ENCODE results near the gene CFHR5.
A peak's percentile ranks its signal among the peaks of the same experiment; 100 is the strongest.
"Not testable (repeated sequence)": the region's sequence is repeated elsewhere in the genome, so short reads cannot be mapped to it uniquely, and the experiment has no call there.

CFHR5 gene

GRCh38 chr1:196982247-196982646, 4.9 kb downstream of the CFHR5 start:
- not testable (repeated sequence) for H3K36me3 ChIP-seq (ENCODE audit: insufficient read depth, low read depth, low read length); H3K27ac ChIP-seq (ENCODE audit: low read length); H3K4me3 ChIP-seq (ENCODE audit: low read length); H3K4me1 ChIP-seq (ENCODE audit: insufficient read depth, low read length); H3K9me3 ChIP-seq (ENCODE audit: insufficient read depth, low read depth, low read length); H3K9ac ChIP-seq (ENCODE audit: low read depth, low read length); H3K27me3 ChIP-seq (ENCODE audit: insufficient read depth, low read length)

GRCh38 chr1:196991919-196992651, 14.7 kb downstream of the CFHR5 start:
- H3K4me3 ChIP-seq (ENCODE audit: low read length): peak overlapping the region; percentile 28; the same call in 1 of the 2 replicates
- H3K27ac ChIP-seq (ENCODE audit: low read length); H3K9ac ChIP-seq (ENCODE audit: low read depth, low read length): not testable (repeated sequence)

GRCh38 chr1:196993916-196994315, 16.6 kb downstream of the CFHR5 start:
- no peak overlapping the region for H3K9ac ChIP-seq (ENCODE audit: low read depth, low read length)
- no peak overlapping the region for H3K4me3 ChIP-seq (ENCODE audit: low read length)
- no peak overlapping the region for H3K27ac ChIP-seq (ENCODE audit: low read length)
- H3K27me3 ChIP-seq (ENCODE audit: insufficient read depth, low read length): no peaks in the 10 kb centered on the region
- peaks cover 4% of the 10 kb centered on the region; the same call in 1 of the 2 replicates for H3K4me1 ChIP-seq (ENCODE audit: insufficient read depth, low read length)
- no peaks in the 10 kb centered on the region for H3K9me3 ChIP-seq (ENCODE audit: insufficient read depth, low read depth, low read length)
- H3K36me3 ChIP-seq (ENCODE audit: insufficient read depth, low read depth, low read length): no peaks in the 10 kb centered on the region

More at GRCh38 chr1:196991919-196992651, 14.7 kb downstream of the CFHR5 start:
- H3K27me3 ChIP-seq (ENCODE audit: insufficient read depth, low read length); H3K9me3 ChIP-seq (ENCODE audit: insufficient read depth, low read depth, low read length); H3K4me1 ChIP-seq (ENCODE audit: insufficient read depth, low read length); H3K36me3 ChIP-seq (ENCODE audit: insufficient read depth, low read depth, low read length): not testable (repeated sequence)

GRCh38 chr1:196997423-196997822, 20.1 kb downstream of the CFHR5 start:
- H3K27me3 ChIP-seq (ENCODE audit: insufficient read depth, low read length): no peaks in the 10 kb centered on the region
- H3K4me3 ChIP-seq (ENCODE audit: low read length): no peak overlapping the region
- H3K36me3 ChIP-seq (ENCODE audit: insufficient read depth, low read depth, low read length): no peaks in the 10 kb centered on the region
- H3K4me1 ChIP-seq (ENCODE audit: insufficient read depth, low read length): no peaks in the 10 kb centered on the region
- H3K27ac ChIP-seq (ENCODE audit: low read length): no peak overlapping the region
- H3K9me3 ChIP-seq (ENCODE audit: insufficient read depth, low read depth, low read length): no peaks in the 10 kb centered on the region
- no peak overlapping the region for H3K9ac ChIP-seq (ENCODE audit: low read depth, low read length)

- Histone ChIP-seq H3K9me3 (ENCODE audit: insufficient read depth, low read depth, low read length) (no peaks in the 10 kb centered on the region), H3K4me1 (ENCODE audit: insufficient read depth, low read length) (no peaks in the 10 kb centered on the region), H3K36me3 (ENCODE audit: insufficient read depth, low read depth, low read length) (no peaks in the 10 kb centered on the region), H3K27me3 (ENCODE audit: insufficient read depth, low read length) (no peaks in the 10 kb centered on the region), H3K27ac (ENCODE audit: low read length) (no peak overlapping the region), H3K9ac (ENCODE audit: low read depth, low read length) (no peak overlapping the region), H3K4me3 (ENCODE audit: low read length) (no peak overlapping the region)
These were observed 24.5 kb downstream of the CFHR5 start for GRCh38 chr1:197001828-197002227.

- Histone ChIP-seq H3K9ac (ENCODE audit: low read depth, low read length) (no peak overlapping the region), H3K4me1 (ENCODE audit: insufficient read depth, low read length) (no peaks in the 10 kb centered on the region), H3K9me3 (ENCODE audit: insufficient read depth, low read depth, low read length) (no peaks in the 10 kb centered on the region), H3K27ac (ENCODE audit: low read length) (no peak overlapping the region), H3K27me3 (ENCODE audit: insufficient read depth, low read length) (no peaks in the 10 kb centered on the region), H3K4me3 (ENCODE audit: low read length) (no peak overlapping the region), H3K36me3 (ENCODE audit: insufficient read depth, low read depth, low read length) (no peaks in the 10 kb centered on the region)
These were observed 25.8 kb downstream of the CFHR5 start for GRCh38 chr1:197003132-197003531.

GRCh38 chr1:197008861-197009260, 31.5 kb downstream of the CFHR5 start:
- H3K27me3 ChIP-seq (ENCODE audit: insufficient read depth, low read length): no peaks in the 10 kb centered on the region
- peaks cover 11% of the 10 kb centered on the region for H3K9me3 ChIP-seq (ENCODE audit: insufficient read depth, low read depth, low read length)
- no peaks in the 10 kb centered on the region for H3K36me3 ChIP-seq (ENCODE audit: insufficient read depth, low read depth, low read length)
- no peaks in the 10 kb centered on the region for H3K4me1 ChIP-seq (ENCODE audit: insufficient read depth, low read length)
- H3K27ac ChIP-seq (ENCODE audit: low read length): no peak overlapping the region
- no peak overlapping the region for H3K4me3 ChIP-seq (ENCODE audit: low read length)
- H3K9ac ChIP-seq (ENCODE audit: low read depth, low read length): no peak overlapping the region

GRCh38 chr1:197011614-197012013, 34.3 kb downstream of the CFHR5 start:
- Histone ChIP-seq H3K27ac (ENCODE audit: low read length) (no peak overlapping the region), H3K9me3 (ENCODE audit: insufficient read depth, low read depth, low read length) (peaks cover 11% of the 10 kb centered on the region), H3K4me3 (ENCODE audit: low read length) (no peak overlapping the region), H3K4me1 (ENCODE audit: insufficient read depth, low read length) (no peaks in the 10 kb centered on the region), H3K9ac (ENCODE audit: low read depth, low read length) (no peak overlapping the region), H3K27me3 (ENCODE audit: insufficient read depth, low read length) (no peaks in the 10 kb centered on the region), H3K36me3 (ENCODE audit: insufficient read depth, low read depth, low read length) (no peaks in the 10 kb centered on the region)

- peaks cover 11% of the 10 kb centered on the region for H3K9me3 ChIP-seq (ENCODE audit: insufficient read depth, low read depth, low read length)
- no peaks in the 10 kb centered on the region for H3K36me3 ChIP-seq (ENCODE audit: insufficient read depth, low read depth, low read length)
- H3K4me3 ChIP-seq (ENCODE audit: low read length): no peak overlapping the region
- H3K27ac ChIP-seq (ENCODE audit: low read length): no peak overlapping the region
- no peaks in the 10 kb centered on the region for H3K27me3 ChIP-seq (ENCODE audit: insufficient read depth, low read length)
- no peak overlapping the region for H3K9ac ChIP-seq (ENCODE audit: low read depth, low read length)
- H3K4me1 ChIP-seq (ENCODE audit: insufficient read depth, low read length): no peaks in the 10 kb centered on the region
These were observed 35.9 kb downstream of the CFHR5 start for GRCh38 chr1:197013234-197013633.

- Histone ChIP-seq H3K27me3 (ENCODE audit: insufficient read depth, low read length) (no peaks in the 10 kb centered on the region), H3K4me3 (ENCODE audit: low read length) (no peak overlapping the region), H3K36me3 (ENCODE audit: insufficient read depth, low read depth, low read length) (no peaks in the 10 kb centered on the region), H3K9me3 (ENCODE audit: insufficient read depth, low read depth, low read length) (peaks cover 2% of the 10 kb centered on the region), H3K9ac (ENCODE audit: low read depth, low read length) (no peak overlapping the region), H3K4me1 (ENCODE audit: insufficient read depth, low read length) (no peaks in the 10 kb centered on the region), H3K27ac (ENCODE audit: low read length) (no peak overlapping the region)
These were observed 39.4 kb downstream of the CFHR5 start for GRCh38 chr1:197016751-197017150.

GRCh38 chr1:197017558-197018146, 40.3 kb downstream of the CFHR5 start:
- H3K27me3 ChIP-seq (ENCODE audit: insufficient read depth, low read length): no peaks in the 10 kb centered on the region
- H3K36me3 ChIP-seq (ENCODE audit: insufficient read depth, low read depth, low read length): no peaks in the 10 kb centered on the region
- H3K4me3 ChIP-seq (ENCODE audit: low read length): no peak overlapping the region
- no peak overlapping the region for H3K27ac ChIP-seq (ENCODE audit: low read length)
- no peaks in the 10 kb centered on the region for H3K9me3 ChIP-seq (ENCODE audit: insufficient read depth, low read depth, low read length)
- no peak overlapping the region for H3K9ac ChIP-seq (ENCODE audit: low read depth, low read length)
- no peaks in the 10 kb centered on the region for H3K4me1 ChIP-seq (ENCODE audit: insufficient read depth, low read length)

GRCh38 chr1:197021716-197022115, 44.4 kb downstream of the CFHR5 start:
- Histone ChIP-seq H3K27me3 (ENCODE audit: insufficient read depth, low read length) (no peaks in the 10 kb centered on the region), H3K9me3 (ENCODE audit: insufficient read depth, low read depth, low read length) (no peaks in the 10 kb centered on the region), H3K27ac (ENCODE audit: low read length) (no peak overlapping the region), H3K4me1 (ENCODE audit: insufficient read depth, low read length) (no peaks in the 10 kb centered on the region), H3K4me3 (ENCODE audit: low read length) (no peak overlapping the region), H3K36me3 (ENCODE audit: insufficient read depth, low read depth, low read length) (no peaks in the 10 kb centered on the region), H3K9ac (ENCODE audit: low read depth, low read length) (no peak overlapping the region)
